ENCODE measurements around the gene RBM45.

The RBM45 gene

GRCh38 chr2:178163395-178163794, 51.2 kb downstream of the RBM45 start:
- H3K9ac ChIP-seq (ENCODE audit: low read length) = no peak overlapping the region
- no peaks in the 10 kb centered on the region for H3K9me2 ChIP-seq (replicated peaks; ENCODE audit: insufficient read depth, low read length)
- no peaks in the 10 kb centered on the region for H3K9me3 ChIP-seq (ENCODE audit: insufficient read depth, low read length)
- no peaks in the 10 kb centered on the region for H3F3A ChIP-seq (ENCODE audit: insufficient read depth)
- H3K27ac ChIP-seq (ENCODE audit: low read depth, low read length) = no peak overlapping the region
- H2AFZ ChIP-seq (ENCODE audit: low read depth, low read length, severe bottlenecking) = no peak overlapping the region
- no peaks in the 10 kb centered on the region for H3K79me2 ChIP-seq (ENCODE audit: insufficient read depth, low read length)
- no peak overlapping the region for H3K4me2 ChIP-seq (ENCODE audit: low read depth, low read length, poor library complexity, severe bottlenecking)
- no peaks in the 10 kb centered on the region for H3K27me3 ChIP-seq (ENCODE audit: low read length)
- no peaks in the 10 kb centered on the region for H3K36me3 ChIP-seq (ENCODE audit: low read length)
- no peaks in the 10 kb centered on the region for H4K20me1 ChIP-seq (ENCODE audit: low read depth, low read length)
- TF ChIP-seq CTCF (IDR thresholded peaks at IDR 0.05; ENCODE audit: insufficient read depth, low read length, poor library complexity, severe bottlenecking) = no peak
- TF ChIP-seq EZH2phosphoT487 (conservative IDR thresholded peaks at IDR 0.05; ENCODE audit: low read length) = no peak
- H3K4me3 ChIP-seq (ENCODE audit: insufficient read depth, low read length, poor library complexity, severe bottlenecking) = no peak overlapping the region

GRCh38 chr2:178163911-178164310, 51.7 kb downstream of the RBM45 start:
- Histone ChIP-seq H3K27ac (ENCODE audit: low read depth, low read length) (no peak overlapping the region), H4K20me1 (ENCODE audit: low read depth, low read length) (no peaks in the 10 kb centered on the region), H3K4me3 (ENCODE audit: insufficient read depth, low read length, poor library complexity, severe bottlenecking) (no peak overlapping the region), H3K4me2 (ENCODE audit: low read depth, low read length, poor library complexity, severe bottlenecking) (no peak overlapping the region), H3K36me3 (ENCODE audit: low read length) (no peaks in the 10 kb centered on the region), H3K9me3 (ENCODE audit: insufficient read depth, low read length) (no peaks in the 10 kb centered on the region), H3K9ac (ENCODE audit: low read length) (no peak overlapping the region), H3K9me2 (replicated peaks; ENCODE audit: insufficient read depth, low read length) (no peaks in the 10 kb centered on the region), H3F3A (ENCODE audit: insufficient read depth) (no peaks in the 10 kb centered on the region), H3K79me2 (ENCODE audit: insufficient read depth, low read length) (no peaks in the 10 kb centered on the region), H3K27me3 (ENCODE audit: low read length) (no peaks in the 10 kb centered on the region), H2AFZ (ENCODE audit: low read depth, low read length, severe bottlenecking) (no peak overlapping the region)
- no peak for TF ChIP-seq CTCF (IDR thresholded peaks at IDR 0.05; ENCODE audit: insufficient read depth, low read length, poor library complexity, severe bottlenecking)

GRCh38 chr2:178173657-178174056, 61.4 kb downstream of the RBM45 start:
- Histone ChIP-seq H3K4me3 (ENCODE audit: insufficient read depth, low read length, poor library complexity, severe bottlenecking) (no peak overlapping the region), H3K9me2 (replicated peaks; ENCODE audit: insufficient read depth, low read length) (no peaks in the 10 kb centered on the region), H3K27ac (ENCODE audit: low read depth, low read length) (no peak overlapping the region), H3K27me3 (ENCODE audit: low read length) (no peaks in the 10 kb centered on the region), H3K79me2 (ENCODE audit: insufficient read depth, low read length) (no peaks in the 10 kb centered on the region), H3K4me2 (ENCODE audit: low read depth, low read length, poor library complexity, severe bottlenecking) (no peak overlapping the region), H3K9me3 (ENCODE audit: insufficient read depth, low read length) (no peaks in the 10 kb centered on the region), H2AFZ (ENCODE audit: low read depth, low read length, severe bottlenecking) (no peak overlapping the region), H3K36me3 (ENCODE audit: low read length) (no peaks in the 10 kb centered on the region), H3F3A (ENCODE audit: insufficient read depth) (no peaks in the 10 kb centered on the region), H3K9ac (ENCODE audit: low read length) (no peak overlapping the region), H4K20me1 (ENCODE audit: low read depth, low read length) (no peaks in the 10 kb centered on the region)
- TF ChIP-seq CTCF (IDR thresholded peaks at IDR 0.05; ENCODE audit: insufficient read depth, low read length, poor library complexity, severe bottlenecking) (no peak), EZH2phosphoT487 (conservative IDR thresholded peaks at IDR 0.05; ENCODE audit: low read length) (no peak)

Data from SU-DHL-6 (cell line).